ENCODE results near the gene C3.

The C3 gene

DNA sequence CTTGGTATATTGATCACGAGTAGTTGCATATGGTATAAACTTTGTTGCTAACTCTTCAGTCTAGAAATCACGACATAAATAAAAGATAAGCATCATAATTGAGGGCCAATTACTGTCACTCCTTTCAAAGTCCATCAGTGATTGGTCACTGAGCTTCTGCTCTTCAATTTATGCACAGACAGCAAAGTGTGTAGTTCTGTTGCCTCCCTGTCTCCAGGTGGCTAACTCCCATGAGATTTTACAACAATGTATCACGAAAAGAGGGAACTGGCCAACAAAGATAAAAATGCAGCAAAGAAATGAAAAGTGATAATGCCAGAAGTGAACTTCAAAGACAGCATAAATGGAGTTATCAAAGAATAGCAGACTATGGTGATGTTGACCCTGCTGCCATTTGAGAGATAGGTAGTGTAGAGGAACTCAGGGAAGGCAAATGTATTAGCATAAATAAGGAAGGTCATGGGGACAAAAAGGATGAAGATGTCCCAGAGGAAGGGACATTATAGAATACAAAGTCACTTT, 37.8 kb downstream of the C3 start:
- H3K4me1 ChIP-seq (ENCODE audit: insufficient read depth, low read length, poor library complexity, severe bottlenecking), result no peaks in the 10 kb centered on the region
- no peak overlapping the region for H3K9ac ChIP-seq (ENCODE audit: low read depth, low read length, poor library complexity, severe bottlenecking)
- no peaks in the 10 kb centered on the region for H3K79me2 ChIP-seq (ENCODE audit: insufficient read depth, low read length)
- no peaks in the 10 kb centered on the region for H3K27me3 ChIP-seq (ENCODE audit: insufficient read depth, low read length, poor library complexity, severe bottlenecking)
- H2AFZ ChIP-seq (ENCODE audit: low read length), result no peak overlapping the region
- no peak overlapping the region for H3K4me2 ChIP-seq (ENCODE audit: low read depth, low read length, poor library complexity, severe bottlenecking)
- TF ChIP-seq EZH2phosphoT487 (IDR thresholded peaks at IDR 0.05; ENCODE audit: borderline replicate concordance) (no peak), CTCF (conservative IDR thresholded peaks at IDR 0.05; ENCODE audit: low read length) (no peak)
- H3K9me3 ChIP-seq (ENCODE audit: insufficient read depth, low read depth, low read length), result no peaks in the 10 kb centered on the region
- no peaks in the 10 kb centered on the region for H3K36me3 ChIP-seq (ENCODE audit: insufficient read depth, low read length)
- no peaks in the 10 kb centered on the region for H3K9me2 ChIP-seq (replicated peaks; ENCODE audit: low read depth, low read length)
- no peak overlapping the region for H3K4me3 ChIP-seq (ENCODE audit: low read length, poor library complexity, severe bottlenecking)
- H4K20me1 ChIP-seq (ENCODE audit: insufficient read depth, low read length, poor library complexity, severe bottlenecking), result no peaks in the 10 kb centered on the region
- H3F3A ChIP-seq (ENCODE audit: low read depth), result no peaks in the 10 kb centered on the region

DNA sequence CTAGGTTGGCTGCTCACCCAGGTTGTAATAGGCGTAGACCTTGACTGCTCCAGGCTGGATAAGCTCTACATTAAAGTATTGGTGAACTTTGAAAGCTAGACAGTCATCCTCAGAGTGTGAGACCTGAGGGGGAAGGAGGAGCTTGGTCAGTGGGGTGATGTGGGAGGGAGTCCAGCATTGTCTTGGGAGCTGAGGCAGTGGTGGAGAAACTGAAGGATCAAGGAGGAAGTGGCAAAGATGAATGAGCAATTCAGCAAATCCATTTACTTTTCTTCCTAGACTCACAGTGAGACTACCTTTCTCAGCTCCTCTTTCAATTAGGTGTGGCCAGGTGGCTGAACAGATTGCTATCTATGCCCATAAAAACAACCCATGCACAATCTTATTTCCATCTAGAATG, 40.3 kb downstream of the C3 start:
- Histone ChIP-seq H3K27me3 (ENCODE audit: insufficient read depth, low read length, poor library complexity, severe bottlenecking) (no peaks in the 10 kb centered on the region), H3K4me3 (ENCODE audit: low read length, poor library complexity, severe bottlenecking) (no peak overlapping the region), H2AFZ (ENCODE audit: low read length) (no peak overlapping the region), H3K4me2 (ENCODE audit: low read depth, low read length, poor library complexity, severe bottlenecking) (no peak overlapping the region), H4K20me1 (ENCODE audit: insufficient read depth, low read length, poor library complexity, severe bottlenecking) (no peaks in the 10 kb centered on the region), H3K79me2 (ENCODE audit: insufficient read depth, low read length) (no peaks in the 10 kb centered on the region), H3K9ac (ENCODE audit: low read depth, low read length, poor library complexity, severe bottlenecking) (no peak overlapping the region), H3K9me3 (ENCODE audit: insufficient read depth, low read depth, low read length) (no peaks in the 10 kb centered on the region), H3K9me2 (replicated peaks; ENCODE audit: low read depth, low read length) (no peaks in the 10 kb centered on the region), H3K36me3 (ENCODE audit: insufficient read depth, low read length) (no peaks in the 10 kb centered on the region), H3F3A (ENCODE audit: low read depth) (no peaks in the 10 kb centered on the region), H3K4me1 (ENCODE audit: insufficient read depth, low read length, poor library complexity, severe bottlenecking) (peaks cover 6% of the 10 kb centered on the region)
- TF ChIP-seq EZH2phosphoT487 (IDR thresholded peaks at IDR 0.05; ENCODE audit: borderline replicate concordance) (no peak), CTCF (conservative IDR thresholded peaks at IDR 0.05; ENCODE audit: low read length) (no peak)

DNA sequence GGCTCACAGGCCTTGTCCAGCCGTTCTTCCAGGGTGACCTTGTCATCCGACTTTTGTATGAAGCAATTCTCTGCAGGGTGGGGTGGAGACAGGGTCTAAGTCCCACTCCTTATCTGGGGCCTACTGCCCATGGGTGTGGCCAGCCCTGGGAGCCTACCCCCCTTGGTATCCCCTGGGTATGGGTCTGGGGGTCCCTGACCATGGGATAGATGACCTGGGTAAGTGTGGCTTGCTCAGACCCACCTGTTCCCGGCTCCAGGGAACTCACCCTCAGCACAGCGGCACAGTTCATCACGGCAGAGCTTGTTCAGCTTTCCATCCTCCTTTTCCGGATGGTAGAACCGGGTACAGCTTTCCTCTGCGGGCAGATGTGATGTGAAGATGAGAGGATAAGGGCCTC, 41.3 kb downstream of the C3 start:
- Histone ChIP-seq H3F3A (ENCODE audit: low read depth) (no peaks in the 10 kb centered on the region), H3K4me2 (ENCODE audit: low read depth, low read length, poor library complexity, severe bottlenecking) (no peak overlapping the region), H3K4me1 (ENCODE audit: insufficient read depth, low read length, poor library complexity, severe bottlenecking) (peaks cover 15% of the 10 kb centered on the region), H3K4me3 (ENCODE audit: low read length, poor library complexity, severe bottlenecking) (no peak overlapping the region), H3K9ac (ENCODE audit: low read depth, low read length, poor library complexity, severe bottlenecking) (no peak overlapping the region), H3K36me3 (ENCODE audit: insufficient read depth, low read length) (no peaks in the 10 kb centered on the region), H3K9me2 (replicated peaks; ENCODE audit: low read depth, low read length) (no peaks in the 10 kb centered on the region), H3K27me3 (ENCODE audit: insufficient read depth, low read length, poor library complexity, severe bottlenecking) (no peaks in the 10 kb centered on the region), H3K9me3 (ENCODE audit: insufficient read depth, low read depth, low read length) (no peaks in the 10 kb centered on the region), H4K20me1 (ENCODE audit: insufficient read depth, low read length, poor library complexity, severe bottlenecking) (no peaks in the 10 kb centered on the region), H2AFZ (ENCODE audit: low read length) (no peak overlapping the region), H3K79me2 (ENCODE audit: insufficient read depth, low read length) (no peaks in the 10 kb centered on the region)
- TF ChIP-seq EZH2phosphoT487 (IDR thresholded peaks at IDR 0.05; ENCODE audit: borderline replicate concordance), result no peak
- TF ChIP-seq CTCF (conservative IDR thresholded peaks at IDR 0.05; ENCODE audit: low read length), result no peak

Measured in Loucy (cell line).